Glomerular endothelial cell (primary cell): ENCODE data around the gene CUX1. TPM values are rescaled to one million over a fixed set of nuclear protein-coding genes. Genes with fewer than 3 reads are reported as not detected.
"Not testable (repeated sequence)": the region's sequence is repeated elsewhere in the genome, so short reads cannot be mapped to it uniquely, and the experiment has no call there.

Experiments
- DNase-seq: peaks from one replicate; pipeline ENCODE4 v3.0.0-alpha.2; 2011; ENCODE audit warnings: low read depth, low spot score; ENCODE audit errors: extremely low read depth
- total RNA-seq: library from RNA; depleted of rRNA; stranded (reverse); fragments of >200 nt; gene quantifications from 2 replicates; pipeline ENCODE4 v1.2.3, GENCODE V29; 2015

CUX1 gene
- total RNA-seq, 1 donor from 2014 or later = 62.0 TPM

GRCh38 chr7:101906291-101907240 lies 89.1 kb downstream of the CUX1 start:
- no peak for DNase-seq

GRCh38 chr7:101910991-101911799 lies 93.8 kb downstream of the CUX1 start:
- no peak for DNase-seq

GRCh38 chr7:101911800-101912715 lies 94.6 kb downstream of the CUX1 start:
- DNase-seq = no peak

GRCh38 chr7:101912716-101913110 lies 95.3 kb downstream of the CUX1 start:
- DNase-seq = no peak

- DNase-seq = no peak
These were observed 95.9 kb downstream of the CUX1 start for GRCh38 chr7:101913247-101913721.

GRCh38 chr7:101913851-101914250 lies 96.4 kb downstream of the CUX1 start:
- DNase-seq = no peak

- no peak for DNase-seq
These were observed 97.6 kb downstream of the CUX1 start for GRCh38 chr7:101915000-101915399.

- no peak for DNase-seq
These were observed 98.8 kb downstream of the CUX1 start for GRCh38 chr7:101916041-101916800.

GRCh38 chr7:101916876-101917275 lies 99.5 kb downstream of the CUX1 start:
- DNase-seq = no peak

- no peak for DNase-seq
These were observed 100.1 kb downstream of the CUX1 start for GRCh38 chr7:101917566-101917965.

- no peak for DNase-seq
These were observed 101.0 kb downstream of the CUX1 start for GRCh38 chr7:101918426-101918825.

GRCh38 chr7:101919363-101920115 lies 102.1 kb downstream of the CUX1 start:
- DNase-seq = no peak

- DNase-seq = no peak
These were observed 103.6 kb downstream of the CUX1 start for GRCh38 chr7:101921061-101921460.

GRCh38 chr7:101921546-101922489 lies 104.4 kb downstream of the CUX1 start:
- not testable (repeated sequence) for DNase-seq

GRCh38 chr7:101922631-101923601 lies 105.5 kb downstream of the CUX1 start:
- DNase-seq = no peak

- no peak for DNase-seq
These were observed 106.2 kb downstream of the CUX1 start for GRCh38 chr7:101923602-101923985.

- DNase-seq = no peak
These were observed 106.7 kb downstream of the CUX1 start for GRCh38 chr7:101924171-101924570.
